ENCODE results near the gene DET1.
"Not testable (repeated sequence)": the region's sequence is repeated elsewhere in the genome, so short reads cannot be mapped to it uniquely, and the experiment has no call there.

DET1 gene

DNA sequence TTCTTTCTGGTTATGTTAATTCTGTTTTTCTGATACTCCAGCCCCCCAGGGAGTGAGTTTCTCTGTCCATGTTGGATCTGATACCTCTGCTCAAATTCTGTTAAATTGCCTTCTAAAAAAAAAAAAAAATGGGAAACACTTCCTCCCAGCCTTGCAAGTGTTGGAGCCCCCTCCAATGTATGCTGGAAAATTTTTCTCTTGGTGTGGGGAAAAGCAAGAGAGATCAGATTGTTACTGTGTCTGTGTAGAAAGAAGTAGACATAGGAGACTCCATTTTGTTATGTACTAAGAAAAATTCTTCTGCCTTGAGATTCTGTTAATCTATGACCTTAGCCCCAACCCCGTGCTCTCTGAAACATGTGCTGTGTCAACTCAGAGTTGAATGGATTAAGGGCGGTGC, 6.1 kb downstream of the DET1 start:
- not testable (repeated sequence) for DNase-seq (ENCODE audit: low read depth)

DNA sequence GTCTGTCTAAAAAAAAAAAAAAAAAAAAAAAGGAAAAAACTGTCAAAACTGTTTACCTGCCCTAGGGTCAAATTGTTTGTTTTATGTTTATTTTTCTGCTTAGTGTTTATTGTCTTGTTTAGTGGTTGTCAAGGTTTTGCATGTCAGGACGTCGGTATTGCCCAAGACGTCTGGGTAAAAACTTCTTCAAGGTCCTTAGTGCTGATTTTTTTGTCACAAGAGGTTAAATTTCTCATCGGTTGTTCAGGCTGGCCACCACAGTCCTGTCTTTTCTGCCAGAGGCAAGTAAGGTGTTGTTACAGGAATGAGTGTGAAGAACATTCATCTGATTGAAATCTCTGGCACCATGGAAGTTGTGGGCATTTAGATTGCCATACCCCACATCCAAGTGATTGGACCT, 7.0 kb downstream of the DET1 start:
- no peak for DNase-seq (ENCODE audit: low read depth)

DNA sequence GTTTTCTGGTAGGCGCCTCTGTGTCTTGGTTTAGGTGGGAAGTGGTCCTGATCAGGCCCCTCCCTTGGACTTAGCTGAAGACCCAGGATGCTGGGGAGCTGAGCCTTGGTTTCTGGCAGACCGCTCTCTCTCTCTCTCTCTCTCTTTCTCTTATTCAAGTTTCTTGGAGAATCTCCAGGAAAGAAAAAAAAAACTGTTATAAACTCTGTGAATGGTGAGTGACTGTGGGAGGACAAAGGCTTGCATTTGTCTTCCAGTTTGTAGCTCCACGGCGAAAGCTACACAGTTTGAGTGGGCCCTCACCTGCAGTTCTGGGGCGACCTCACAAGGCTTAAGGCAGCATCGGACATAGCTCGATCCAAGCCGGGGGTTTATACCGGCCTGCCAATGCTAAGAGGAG, 7.5 kb downstream of the DET1 start:
- no peak for DNase-seq (ENCODE audit: low read depth)

DNA sequence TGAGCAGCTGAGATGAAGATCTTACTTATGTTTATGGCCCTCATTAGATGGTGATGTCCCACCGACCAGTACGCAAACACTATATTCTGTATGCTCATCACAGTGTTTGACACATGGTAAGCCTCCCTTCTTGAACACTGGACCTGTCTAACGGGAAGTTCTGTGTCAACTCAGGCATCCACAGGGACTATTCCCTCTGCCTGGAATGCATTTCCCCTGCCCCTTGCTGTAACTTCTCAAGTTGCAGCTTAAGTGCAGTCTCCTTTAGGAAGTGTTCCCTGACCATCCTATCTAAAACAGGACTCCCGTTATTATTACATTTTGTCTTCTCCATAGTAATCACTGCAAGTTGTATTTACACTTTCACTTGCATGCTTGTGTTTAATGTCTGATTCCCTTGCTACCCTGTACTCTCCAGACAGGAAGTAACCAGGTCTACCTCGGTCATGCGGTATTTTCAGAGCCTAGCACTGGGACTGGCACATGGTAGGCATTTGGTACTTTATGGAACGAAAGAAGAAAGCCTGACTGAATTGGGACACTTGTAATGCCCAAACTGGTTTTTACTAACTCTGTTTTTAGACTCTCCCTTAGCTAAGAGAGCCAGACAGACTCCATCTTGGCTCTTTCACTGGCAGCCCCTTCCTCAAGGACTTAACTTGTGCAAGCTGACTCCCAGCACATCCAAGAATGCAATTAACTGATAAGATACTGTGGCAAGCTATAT, 8.7 kb downstream of the DET1 start:
- DNase-seq (ENCODE audit: low read depth) = no peak

DNA sequence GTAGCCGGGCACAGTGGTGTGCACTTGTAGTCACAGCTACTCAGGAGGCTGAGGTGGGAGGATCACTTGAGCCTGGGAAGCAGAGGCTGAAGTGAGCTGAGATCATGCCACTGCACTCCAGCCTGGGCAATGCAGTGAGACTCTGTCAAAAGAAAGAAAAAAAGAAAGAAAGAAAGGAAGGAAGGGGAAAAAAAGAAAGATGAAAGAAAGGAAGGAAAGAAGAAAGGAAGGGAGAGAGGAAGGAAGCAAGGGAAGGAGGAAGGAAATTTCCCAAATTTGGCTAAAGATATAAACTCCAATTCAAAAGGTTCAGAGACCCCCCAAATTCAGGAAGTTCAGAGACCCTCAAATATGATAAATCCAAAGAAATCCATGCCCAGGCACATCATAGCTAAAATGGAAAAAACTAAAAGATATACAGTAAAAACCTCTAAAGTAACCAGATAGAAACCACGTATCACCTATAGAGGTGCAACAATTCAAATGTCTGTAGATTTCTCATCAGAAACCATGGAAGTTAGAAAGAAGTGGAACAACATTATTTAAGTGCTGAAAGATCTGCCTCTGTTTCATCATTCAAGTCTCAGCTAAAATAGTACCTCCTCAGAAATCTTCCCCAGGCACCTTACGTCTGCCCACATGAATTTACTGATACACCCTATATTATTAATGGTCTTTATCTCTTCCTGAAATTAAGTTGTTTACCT, 10.7 kb downstream of the DET1 start:
- DNase-seq (ENCODE audit: low read depth) = no peak

DNA sequence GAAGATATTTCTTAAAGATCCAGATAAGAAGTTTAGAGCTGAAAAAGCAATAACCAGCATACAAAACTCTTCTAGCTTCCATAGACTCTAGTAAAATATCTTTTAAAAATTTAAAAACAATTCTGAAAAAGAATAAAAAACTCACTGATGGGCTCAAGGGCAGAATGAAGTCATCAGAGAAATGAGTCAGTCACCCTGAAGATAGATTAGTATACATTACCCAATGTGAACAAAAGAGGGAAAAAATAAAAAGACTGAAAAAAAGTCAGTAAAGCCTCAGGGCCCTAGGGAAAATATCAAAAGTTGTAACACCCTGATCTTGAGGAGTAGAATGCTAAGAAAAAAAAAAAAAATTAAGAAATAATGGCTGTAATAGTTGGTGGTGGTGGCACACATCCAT, 11.4 kb downstream of the DET1 start:
- no peak for DNase-seq (ENCODE audit: low read depth)

DNA sequence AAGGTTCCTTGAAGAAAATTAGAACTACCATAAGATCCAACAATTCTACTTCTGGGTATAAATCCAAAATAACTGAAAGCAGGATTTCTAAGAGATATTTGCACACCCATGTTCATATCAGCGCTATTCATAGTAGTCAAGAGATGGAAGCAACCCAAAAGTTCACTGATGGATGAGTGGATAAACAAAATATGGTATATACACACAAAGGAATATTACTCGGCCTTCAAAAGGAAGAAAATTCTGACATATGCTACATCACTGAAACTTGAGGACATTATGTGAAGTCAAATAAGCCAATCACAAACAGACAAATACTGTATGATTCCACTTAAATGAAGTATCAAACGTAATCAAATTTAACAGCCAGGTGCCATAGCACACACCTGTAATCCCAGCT, 13.1 kb downstream of the DET1 start:
- no peak for DNase-seq (ENCODE audit: low read depth)

DNA sequence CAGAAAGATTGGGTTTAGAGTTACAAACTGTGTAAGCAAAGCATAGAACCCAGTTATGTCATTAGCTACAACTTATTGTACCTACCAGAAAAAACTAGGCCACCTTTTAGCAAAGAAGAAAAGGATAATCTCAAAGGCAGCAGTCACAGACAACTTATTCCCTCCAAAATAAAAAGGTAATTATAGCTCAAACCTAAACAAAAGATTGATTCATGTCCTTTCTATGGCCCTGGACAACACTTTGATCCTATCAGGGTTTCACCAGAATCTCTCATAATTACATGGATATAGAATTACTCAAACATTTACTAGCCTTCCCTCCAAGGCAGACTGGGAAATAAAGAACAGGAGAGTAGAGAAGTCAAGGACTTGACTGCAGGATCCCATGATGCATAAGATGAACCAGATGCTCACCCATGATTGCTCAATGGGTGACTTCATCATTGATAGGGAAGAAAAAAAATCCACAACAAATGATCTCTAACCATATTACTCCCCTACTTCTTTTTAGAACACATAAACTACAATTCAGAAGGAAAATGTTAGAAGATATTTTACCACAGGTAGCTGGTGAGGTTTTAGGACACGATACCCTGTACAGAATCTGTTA, 17.4 kb downstream of the DET1 start:
- DNase-seq (ENCODE audit: low read depth) = no peak

DNA sequence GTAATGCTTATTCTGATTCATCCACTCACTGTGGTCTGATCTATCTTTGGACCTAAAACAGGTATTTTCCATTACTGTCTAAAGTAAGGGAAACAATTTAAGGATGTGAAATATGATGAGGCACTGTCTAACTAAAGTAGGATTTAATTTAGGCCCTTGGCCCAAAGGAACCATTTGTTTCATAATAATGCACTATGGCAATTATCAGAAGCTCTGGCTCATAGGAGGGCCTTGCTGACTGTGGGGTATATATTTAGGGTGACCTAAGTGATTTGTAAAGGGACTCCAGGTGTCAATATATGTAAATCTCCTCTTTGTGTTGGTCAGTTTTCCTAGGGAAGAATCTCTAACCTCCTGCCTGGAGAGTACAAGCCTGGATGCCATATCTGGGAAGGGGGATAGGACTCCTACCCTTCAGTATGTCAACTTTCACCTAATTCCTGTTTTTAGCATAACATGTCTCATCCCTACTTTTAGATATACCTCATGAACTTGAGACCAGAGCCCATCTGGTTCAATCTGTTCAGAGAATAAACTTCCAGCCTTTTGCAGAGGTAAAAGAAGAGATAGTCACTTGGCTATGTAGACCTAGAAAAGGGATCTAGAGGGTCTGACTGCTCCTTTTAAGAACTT, 20.1 kb downstream of the DET1 start:
- no peak for DNase-seq (ENCODE audit: low read depth)

DNA sequence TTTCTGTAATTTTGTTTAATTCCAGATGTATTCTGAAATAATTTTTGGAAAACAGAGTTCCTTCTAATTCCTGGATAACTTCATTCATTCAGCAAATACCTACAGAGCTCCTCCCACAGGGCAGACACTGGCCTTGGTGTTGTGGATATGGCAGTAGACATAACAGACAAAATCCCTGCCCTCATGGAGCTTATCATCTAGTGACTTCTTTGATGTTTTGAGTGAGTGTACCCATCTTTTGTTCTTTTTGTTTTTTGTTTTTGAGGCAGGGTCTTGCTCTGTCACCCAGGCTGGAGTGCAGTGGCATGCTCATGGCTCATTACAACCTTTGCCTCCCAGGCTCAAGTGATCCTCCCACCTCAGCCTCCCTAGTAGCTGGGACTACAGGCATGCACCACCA, 21.1 kb downstream of the DET1 start:
- DNase-seq (ENCODE audit: low read depth) = no peak

DNA sequence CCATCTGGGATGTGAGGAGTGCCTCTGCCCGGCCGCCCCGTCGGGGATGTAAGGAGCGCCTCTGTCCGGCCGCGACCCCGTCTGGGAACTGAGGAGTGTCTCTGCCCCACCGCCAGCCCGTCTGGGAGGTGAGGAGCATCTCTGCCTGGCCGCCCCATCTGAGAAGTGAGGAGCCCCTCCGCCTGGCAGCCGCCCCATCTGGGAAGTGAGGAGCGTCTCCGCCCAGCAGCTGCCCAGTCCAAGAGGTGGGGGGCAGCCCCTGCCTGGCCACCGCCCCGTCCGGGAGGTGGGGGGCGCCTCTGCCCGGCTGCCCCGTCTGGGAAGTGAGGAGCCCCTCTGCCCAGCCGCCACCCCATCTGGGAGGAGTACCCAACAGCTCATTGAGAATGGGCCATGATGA, 22.4 kb downstream of the DET1 start:
- DNase-seq (ENCODE audit: low read depth) = not testable (repeated sequence)

DNA sequence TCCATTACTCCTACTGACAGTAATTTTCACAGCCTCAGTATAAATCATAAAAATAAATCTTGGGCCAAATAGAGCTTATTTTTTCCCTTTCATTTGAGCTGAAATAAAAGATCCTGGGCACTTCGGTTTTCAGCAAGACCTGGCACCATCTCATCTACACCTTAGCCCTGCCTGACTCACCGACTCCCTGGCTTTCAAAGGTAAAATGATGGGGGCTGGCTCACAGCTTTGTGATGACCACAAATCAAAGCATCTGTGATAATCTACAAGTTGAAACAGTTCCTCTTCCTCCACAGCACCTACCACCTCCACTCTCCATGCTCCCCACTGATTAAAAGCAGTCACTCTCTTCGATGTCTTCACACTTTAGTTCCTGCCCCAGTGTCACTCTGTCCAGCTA, 27.6 kb downstream of the DET1 start:
- DNase-seq (ENCODE audit: low read depth) = no peak

DNA sequence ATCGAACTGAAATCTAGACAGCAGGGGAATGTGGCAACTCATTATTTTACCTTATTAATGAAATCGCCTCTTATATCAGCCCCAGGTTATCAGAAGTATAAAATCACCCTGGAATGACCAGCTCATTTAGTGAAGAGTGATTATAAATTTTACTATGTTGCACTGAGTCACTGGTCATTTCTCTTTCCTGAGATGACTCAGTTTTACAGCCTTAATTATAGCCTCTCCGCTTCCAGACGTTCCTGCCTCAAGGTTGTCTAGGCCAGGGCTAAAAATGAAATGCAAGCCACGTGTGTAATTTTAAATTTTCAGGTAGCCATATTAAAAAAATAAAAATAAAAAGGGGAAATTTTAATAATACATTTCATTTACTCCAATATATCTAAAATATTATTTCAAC, 33.3 kb downstream of the DET1 start:
- no peak for DNase-seq (ENCODE audit: low read depth)

DNA sequence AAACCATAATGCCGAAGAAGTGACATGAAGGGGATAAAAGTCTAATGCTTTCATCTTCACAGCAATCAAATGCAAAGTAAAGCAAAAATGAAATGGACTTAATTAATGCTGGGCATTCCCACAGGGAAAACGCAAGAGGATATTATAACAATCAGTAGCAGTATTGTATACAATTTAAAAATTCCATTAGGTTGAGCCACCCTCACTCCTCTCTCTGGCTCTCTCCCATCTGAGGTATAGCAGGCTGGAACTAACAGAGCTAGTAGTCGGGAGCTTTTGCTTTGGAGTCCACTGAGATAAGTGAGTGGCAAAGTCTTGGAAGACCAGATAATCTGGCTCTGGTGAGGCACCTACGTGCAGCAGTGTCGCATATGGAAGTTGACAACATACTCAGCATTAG, 33.9 kb downstream of the DET1 start:
- no peak for DNase-seq (ENCODE audit: low read depth)

DNA sequence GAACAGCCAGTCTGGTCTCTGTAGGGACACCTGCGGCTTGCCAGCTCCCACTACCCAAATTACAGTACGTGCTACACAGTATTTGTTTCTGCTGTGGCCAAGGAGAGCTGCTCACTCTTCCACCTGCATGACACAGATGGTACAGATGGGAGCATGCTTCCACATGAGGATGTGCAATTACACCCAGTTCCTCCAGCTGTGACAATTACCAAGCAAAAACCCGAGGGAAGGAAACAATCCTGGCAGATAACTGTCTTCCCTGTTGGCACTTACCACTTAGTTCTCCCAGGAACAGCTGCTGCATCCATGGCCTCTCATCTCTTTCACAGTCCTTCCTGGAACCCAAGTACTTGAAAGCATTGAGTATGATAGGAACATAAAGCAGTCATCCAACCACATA, 34.4 kb downstream of the DET1 start:
- DNase-seq (ENCODE audit: low read depth) = no peak

DNA sequence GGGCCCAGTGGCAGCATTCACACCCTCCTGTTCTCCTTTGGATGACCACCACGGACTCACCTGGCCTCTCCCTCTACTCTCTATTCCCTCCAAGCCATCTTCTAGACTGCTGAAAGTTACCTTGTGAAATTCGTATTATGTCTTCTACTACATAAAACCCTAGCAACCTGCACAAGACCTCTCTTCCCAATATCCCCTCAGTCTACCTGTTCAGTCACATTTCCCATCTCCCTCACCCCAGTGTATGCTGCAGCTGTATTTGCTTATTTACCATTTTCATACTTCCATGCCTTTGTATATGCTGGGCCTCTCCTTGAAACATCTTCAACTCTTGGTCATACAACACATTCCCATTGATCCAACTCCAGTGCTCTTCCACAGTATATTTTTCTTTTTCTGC, 35.3 kb downstream of the DET1 start:
- no peak for DNase-seq (ENCODE audit: low read depth)

DNA sequence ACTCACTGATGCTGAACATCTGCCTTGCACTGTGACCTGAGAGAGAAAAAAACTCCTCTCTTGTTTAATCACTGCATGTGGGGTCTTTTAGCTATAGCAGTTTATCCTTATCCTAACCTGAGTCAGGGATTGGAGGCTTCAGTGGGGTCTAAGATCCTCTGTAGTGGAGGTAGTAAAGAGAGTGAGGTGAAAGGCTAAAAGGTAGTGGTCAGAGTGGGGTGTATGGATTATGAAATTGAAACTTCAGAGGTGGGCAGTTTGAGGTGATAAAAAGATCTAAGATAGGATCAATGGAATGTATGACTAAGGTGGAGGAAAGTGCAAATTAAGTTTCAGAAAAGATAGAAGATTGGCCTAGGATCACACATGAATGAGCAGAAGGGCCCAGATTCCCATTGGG, 36.5 kb downstream of the DET1 start:
- DNase-seq (ENCODE audit: low read depth) = no peak

DNA sequence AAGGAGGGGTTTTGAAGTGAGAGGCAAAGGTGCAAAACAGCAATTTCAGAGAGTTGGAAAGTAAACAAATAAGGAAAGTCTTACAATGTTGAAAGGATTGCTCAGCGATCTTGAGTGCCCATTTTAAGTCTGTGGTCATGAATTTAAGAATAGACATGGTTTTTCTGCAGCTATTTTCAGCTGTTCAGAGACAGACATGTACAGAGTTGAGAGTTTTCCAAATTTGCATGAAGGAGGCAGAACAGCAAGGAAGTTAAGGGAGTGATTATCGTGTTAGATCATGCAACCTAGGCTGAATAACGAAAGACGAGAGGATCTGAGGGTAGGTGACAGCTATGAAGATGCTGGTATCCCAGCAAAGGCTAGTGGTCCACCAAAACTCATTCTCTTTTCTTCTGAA, 37.2 kb downstream of the DET1 start:
- DNase-seq (ENCODE audit: low read depth) = no peak

DNA sequence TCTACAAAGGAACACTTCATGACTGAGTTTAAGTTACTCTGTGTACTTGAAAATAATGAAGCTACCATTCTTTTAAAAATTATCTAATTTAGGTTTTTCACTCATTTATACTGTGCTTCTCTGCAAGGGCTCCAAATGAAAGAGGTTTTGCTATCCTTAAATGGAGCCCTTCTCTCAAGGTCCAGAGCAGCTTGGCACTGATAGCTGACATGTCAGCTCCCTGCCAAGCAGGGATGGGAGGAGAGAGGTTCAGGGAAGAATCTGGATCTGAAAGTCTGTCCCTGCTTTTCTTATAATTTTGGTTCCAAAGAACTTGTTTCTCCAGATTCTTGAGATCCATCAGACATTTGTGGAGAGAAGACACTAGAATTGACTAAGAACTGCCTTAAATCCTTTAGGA, 39.9 kb downstream of the DET1 start:
- no peak for DNase-seq (ENCODE audit: low read depth)

DNA sequence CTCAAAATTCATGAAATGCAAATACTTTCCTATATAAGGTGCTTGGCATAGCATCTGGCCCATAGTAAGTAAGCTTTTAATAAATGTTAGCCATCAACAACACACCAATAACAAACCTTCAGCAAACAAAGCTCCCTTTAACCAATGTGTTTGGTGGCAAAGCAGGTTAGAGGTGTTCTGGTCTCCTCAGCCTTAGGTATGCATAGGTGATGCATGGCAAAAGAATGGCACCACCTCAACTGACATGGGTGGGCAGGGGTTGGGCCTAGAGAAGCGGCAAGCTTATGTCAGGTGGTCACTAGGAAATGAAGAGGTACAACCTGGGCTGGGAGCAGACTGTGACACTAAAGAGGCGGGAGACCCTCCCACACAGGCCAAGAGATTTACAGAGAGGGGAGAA, 40.8 kb downstream of the DET1 start:
- DNase-seq (ENCODE audit: low read depth) = no peak

DNA sequence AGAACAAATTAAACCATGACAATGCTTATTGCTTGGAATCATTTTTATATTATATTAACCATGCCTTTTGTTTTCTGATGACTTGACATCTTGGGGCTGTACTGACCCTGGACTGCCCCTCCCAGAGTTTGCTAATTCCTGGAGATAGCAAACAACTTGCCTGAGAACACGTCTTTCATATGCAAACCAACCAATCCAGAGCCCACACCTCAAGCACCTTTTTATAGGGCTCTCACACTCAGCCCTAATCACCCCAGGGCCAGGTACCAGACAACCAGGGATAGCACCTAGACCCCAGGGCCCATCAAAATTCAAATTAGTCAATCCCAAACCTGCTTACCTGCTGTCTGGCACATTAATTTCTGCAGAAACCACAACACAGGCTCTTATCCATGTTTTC, 42.0 kb downstream of the DET1 start:
- DNase-seq (ENCODE audit: low read depth) = no peak

DNA sequence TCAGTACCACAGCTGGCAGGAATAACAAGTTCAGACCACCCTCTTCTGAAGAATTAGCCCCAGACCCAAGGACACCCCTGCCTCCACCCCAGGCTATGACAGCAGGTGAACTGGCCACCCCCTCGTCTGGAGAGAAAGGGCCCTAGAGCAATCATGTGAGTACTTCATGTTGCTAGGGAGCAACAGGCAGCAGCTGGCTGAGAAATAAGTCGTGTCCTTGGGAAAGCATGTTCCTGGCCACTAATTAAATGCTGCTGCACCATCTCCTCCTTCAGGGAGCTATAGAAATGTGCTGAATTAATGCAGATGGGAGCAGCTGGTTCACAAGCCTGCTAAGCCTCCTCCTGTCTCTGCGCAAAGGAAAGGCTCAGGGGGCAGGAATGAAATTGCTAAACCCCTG, 47.5 kb downstream of the DET1 start:
- DNase-seq (ENCODE audit: low read depth) = no peak

DNA sequence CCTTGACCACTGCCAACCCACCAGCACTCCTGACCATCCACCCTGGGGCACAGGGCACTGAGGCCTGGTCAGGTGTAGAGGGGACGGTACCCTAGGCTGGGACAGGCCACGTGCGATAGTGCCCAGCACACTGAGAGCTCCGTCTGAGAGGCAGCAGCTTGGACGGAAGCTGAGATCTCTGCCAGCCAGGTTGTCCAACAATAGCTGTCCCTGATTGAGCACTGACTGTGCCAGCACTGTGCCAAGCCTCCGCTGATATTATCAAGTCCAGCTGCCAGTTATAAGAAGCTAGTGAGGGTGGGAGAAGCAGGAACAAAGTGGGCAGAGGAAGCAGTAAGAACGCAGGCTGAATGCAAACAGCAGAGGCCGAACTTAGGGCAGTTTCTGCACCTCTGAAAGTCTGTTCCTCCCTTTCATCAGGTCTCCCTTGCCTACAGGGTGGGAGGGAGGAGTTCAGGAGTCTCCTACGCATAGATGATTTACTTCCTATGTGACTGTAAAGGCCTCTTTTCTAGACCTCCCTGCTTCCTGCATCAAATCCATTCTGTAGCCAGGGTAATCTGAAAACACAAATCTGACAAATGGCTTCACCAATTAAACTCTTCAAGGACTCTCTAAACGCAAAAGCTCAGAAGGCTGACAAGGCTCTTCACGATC, 49.2 kb downstream of the DET1 start:
- no peak for DNase-seq (ENCODE audit: low read depth)
